ENCODE measurements around the gene SLAMF8. TPM values are rescaled to one million over a fixed set of nuclear protein-coding genes. Genes with fewer than 3 reads are reported as not detected.

Gene SLAMF8
- total and polyA plus RNA-seq, 7 donors = 2.4 to 16.2 (median 4.8) TPM

- H3K4me1 ChIP-seq = no peaks in the 10 kb centered on the region
- TF ChIP-seq POLR2AphosphoS5 (IDR thresholded peaks at IDR 0.05) (no peak), EP300 (IDR thresholded peaks at IDR 0.05) (no peak), CTCF (IDR thresholded peaks at IDR 0.05) (no peak), POLR2A (IDR thresholded peaks at IDR 0.05) (no peak)
- H3K36me3 ChIP-seq = no peaks in the 10 kb centered on the region
- intact Hi-C loops (cut with DNase I) = loop anchor here (5.0 kb wide), 1 partner anchor 33 kb away; no protein-coding TSS in a partner anchor
- 69 to 84% methylated on average over 4 of the region's 4 CpGs for WGBS, 2 donors
- no peaks in the 10 kb centered on the region for H3K9me3 ChIP-seq
- DNase-seq = no peak
- no peak overlapping the region for H3K4me3 ChIP-seq
- H3K27ac ChIP-seq = no peak overlapping the region
- no peaks in the 10 kb centered on the region for H3K27me3 ChIP-seq
These were observed 53.3 kb downstream of the SLAMF8 start for GRCh38 chr1:159879977-159880376.

GRCh38 chr1:159880430-159880829 is 53.8 kb downstream of the SLAMF8 start:
- no peaks in the 10 kb centered on the region for H3K9me3 ChIP-seq
- DNase-seq = no peak
- H3K4me1 ChIP-seq = no peaks in the 10 kb centered on the region
- no peak for TF ChIP-seq CTCF (IDR thresholded peaks at IDR 0.05)
- TF ChIP-seq EP300 (IDR thresholded peaks at IDR 0.05) = no peak
- TF ChIP-seq POLR2AphosphoS5 (IDR thresholded peaks at IDR 0.05) = no peak
- no peak for TF ChIP-seq POLR2A (IDR thresholded peaks at IDR 0.05)
- H3K36me3 ChIP-seq = no peaks in the 10 kb centered on the region
- H3K27ac ChIP-seq = no peak overlapping the region
- H3K4me3 ChIP-seq = no peak overlapping the region
- intact Hi-C loops (cut with DNase I) = loop anchor here (5.0 kb wide), 1 partner anchor 33 kb away; no protein-coding TSS in a partner anchor
- no peaks in the 10 kb centered on the region for H3K27me3 ChIP-seq
- 83 to 89% methylated on average over 3 of the region's 3 CpGs for WGBS, 2 donors

- WGBS, 2 donors = 35 to 62% methylated on average over 6 of the region's 6 CpGs
- peak; percentile 82 for DNase-seq
- Histone ChIP-seq H3K4me1 (no peaks in the 10 kb centered on the region), H3K4me3 (no peak overlapping the region), H3K36me3 (no peaks in the 10 kb centered on the region), H3K9me3 (no peaks in the 10 kb centered on the region), H3K27me3 (no peaks in the 10 kb centered on the region), H3K27ac (no peak overlapping the region)
- intact Hi-C loops (cut with DNase I) = loop anchor here (5.0 kb wide), 1 partner anchor 35 kb away; no protein-coding TSS in a partner anchor
- TF ChIP-seq POLR2AphosphoS5 (IDR thresholded peaks at IDR 0.05) (peak in 1 of 4 donors; percentile 16), POLR2A (IDR thresholded peaks at IDR 0.05) (no peak)
These were observed 55.2 kb downstream of the SLAMF8 start for GRCh38 chr1:159881622-159882526.

GRCh38 chr1:159882527-159882862 is 55.8 kb downstream of the SLAMF8 start:
- TF ChIP-seq EP300 (IDR thresholded peaks at IDR 0.05) (no peak), POLR2A (IDR thresholded peaks at IDR 0.05) (no peak), POLR2AphosphoS5 (IDR thresholded peaks at IDR 0.05) (no peak), CTCF (IDR thresholded peaks at IDR 0.05) (no peak)
- intact Hi-C loops (cut with DNase I) = loop anchor here (5.0 kb wide), 1 partner anchor 35 kb away; no protein-coding TSS in a partner anchor
- no peak overlapping the region for H3K4me3 ChIP-seq
- no peaks in the 10 kb centered on the region for H3K27me3 ChIP-seq
- no peaks in the 10 kb centered on the region for H3K4me1 ChIP-seq
- no peak overlapping the region for H3K27ac ChIP-seq
- 52 to 88% methylated on average over 2 of the region's 2 CpGs for WGBS, 2 donors
- no peaks in the 10 kb centered on the region for H3K9me3 ChIP-seq
- no peak for DNase-seq
- H3K36me3 ChIP-seq = no peaks in the 10 kb centered on the region

GRCh38 chr1:159883134-159883533 is 56.5 kb downstream of the SLAMF8 start:
- intact Hi-C loops (cut with DNase I) = loop anchor here (5.0 kb wide), 1 partner anchor 36 kb away; no protein-coding TSS in a partner anchor
- H3K9me3 ChIP-seq = no peaks in the 10 kb centered on the region
- no peaks in the 10 kb centered on the region for H3K4me1 ChIP-seq
- no peak overlapping the region for H3K4me3 ChIP-seq
- H3K27me3 ChIP-seq = no peaks in the 10 kb centered on the region
- DNase-seq = no peak
- H3K27ac ChIP-seq = no peak overlapping the region
- no peaks in the 10 kb centered on the region for H3K36me3 ChIP-seq
- TF ChIP-seq POLR2AphosphoS5 (IDR thresholded peaks at IDR 0.05) (no peak), CTCF (IDR thresholded peaks at IDR 0.05) (no peak), POLR2A (IDR thresholded peaks at IDR 0.05) (no peak), EP300 (IDR thresholded peaks at IDR 0.05) (no peak)
- 37 to 78% methylated on average over 4 of the region's 4 CpGs for WGBS, 2 donors

Measured in sigmoid colon (tissue), 7 donors.